Trophoblast cell (in vitro differentiated cells and primary cell): ENCODE measurements around the gene DLL3.
A peak's percentile ranks its signal among the peaks of the same experiment; 100 is the strongest.

ENCODE experiments used
- DNase-seq, 2 donors: peaks; one replicate each; pipeline ENCODE4 v3.0.0-alpha.2; 2016
- H2AFZ ChIP-seq: 2 replicates; pipeline ENCODE4 v1.6.1; 2013; ENCODE audit warnings: low read length, moderate library complexity, mild to moderate bottlenecking; ENCODE audit not compliant: insufficient read depth, poor library complexity
- H2AK5ac ChIP-seq: 2 replicates; pipeline ENCODE4 v1.6.1; 2013; ENCODE audit warnings: mild to moderate bottlenecking, low read length
- H2BK120ac ChIP-seq: 2 replicates; pipeline ENCODE4 v1.6.1; 2013; ENCODE audit warnings: low read length, mild to moderate bottlenecking, moderate library complexity; ENCODE audit not compliant: insufficient read depth, poor library complexity
- H2BK12ac ChIP-seq: 2 replicates; pipeline ENCODE4 v1.6.1; 2013; ENCODE audit warnings: mild to moderate bottlenecking, low read length, moderate library complexity
- H2BK5ac ChIP-seq: 2 replicates; pipeline ENCODE4 v1.6.1; 2013; ENCODE audit warnings: low read length, low read depth, moderate library complexity, mild to moderate bottlenecking; ENCODE audit not compliant: poor library complexity
- H3K14ac ChIP-seq: 2 replicates; pipeline ENCODE4 v1.6.1; 2013; ENCODE audit warnings: mild to moderate bottlenecking, low read length
- H3K18ac ChIP-seq: 2 replicates; pipeline ENCODE4 v1.6.1; 2013; ENCODE audit warnings: mild to moderate bottlenecking, low read length
- H3K23ac ChIP-seq: 2 replicates; pipeline ENCODE4 v1.6.1; 2013; ENCODE audit warnings: low read length
- H3K27ac ChIP-seq: 2 replicates; pipeline ENCODE4 v1.5.1; 2013; ENCODE audit warnings: low read depth, mild to moderate bottlenecking, inconsistent platforms, low read length, moderate library complexity
- H3K27me3 ChIP-seq: 2 replicates; pipeline ENCODE4 v1.6.1; 2013; ENCODE audit warnings: inconsistent platforms, mild to moderate bottlenecking, low read length, moderate library complexity; ENCODE audit not compliant: insufficient read depth
- H3K36me3 ChIP-seq, 2 experiments: 1 replicate in 1 of 2; 2 replicates in 1 of 2; pipeline ENCODE4 v1.6.1; 2013; ENCODE audit warnings: low read length in 2 of 2, mild to moderate bottlenecking in 2 of 2, moderate library complexity in 1 of 2; ENCODE audit not compliant: insufficient read depth in 2 of 2, control insufficient read depth in 1 of 2
- H3K4ac ChIP-seq: 2 replicates; pipeline ENCODE4 v1.6.1; 2013; ENCODE audit warnings: low read depth, mild to moderate bottlenecking, low read length, moderate library complexity
- H3K4me1 ChIP-seq, 2 experiments: 1 replicate in 1 of 2; 2 replicates in 1 of 2; pipeline ENCODE4 v1.6.1; 2013; ENCODE audit warnings: low read length in 2 of 2, mild to moderate bottlenecking in 2 of 2, moderate library complexity in 1 of 2; ENCODE audit not compliant: insufficient read depth in 2 of 2, control insufficient read depth in 1 of 2
- H3K4me2 ChIP-seq: 2 replicates; pipeline ENCODE4 v1.6.1; 2013; ENCODE audit warnings: inconsistent platforms, mild to moderate bottlenecking, low read length, moderate library complexity
- H3K4me3 ChIP-seq: 2 replicates; pipeline ENCODE4 v1.5.1; 2013; ENCODE audit warnings: mild to moderate bottlenecking, low read depth, low read length, inconsistent platforms
- H3K79me1 ChIP-seq: one replicate; pipeline ENCODE4 v1.6.1; 2013; ENCODE audit warnings: low read length
- H3K79me2 ChIP-seq: 2 replicates; pipeline ENCODE4 v1.6.1; 2013; ENCODE audit warnings: low read length, mild to moderate bottlenecking; ENCODE audit not compliant: control insufficient read depth, insufficient read depth, poor library complexity
- H3K9ac ChIP-seq: 2 replicates; pipeline ENCODE4 v1.6.1; 2013; ENCODE audit warnings: mild to moderate bottlenecking, low read length
- H3K9me3 ChIP-seq: 2 replicates; pipeline ENCODE4 v1.6.1; 2013; ENCODE audit warnings: low read depth, mild to moderate bottlenecking, control low read depth, inconsistent platforms, low read length; ENCODE audit not compliant: insufficient read depth
- H4K12ac ChIP-seq: 2 replicates; pipeline ENCODE4 v1.6.1; 2013; ENCODE audit warnings: low read depth, mild to moderate bottlenecking, low read length, moderate library complexity
- H4K8ac ChIP-seq: 2 replicates; pipeline ENCODE4 v1.6.1; 2013; ENCODE audit warnings: low read depth, mild to moderate bottlenecking, low read length, moderate library complexity
- H4K91ac ChIP-seq: one replicate; pipeline ENCODE4 v1.6.1; 2013; ENCODE audit warnings: low read depth, mild to moderate bottlenecking, low read length, moderate library complexity
- WGBS: extraction: QIAGEN DNeasy Blood & Tissue Kit; methylation state at CpG from one replicate; pipeline ENCODE4 v1.1.7; 2013; ENCODE audit warnings: missing lambda C conversion rate; ENCODE audit not compliant: insufficient read length, insufficient coverage; ENCODE audit errors: extremely low coverage; 5-methylcytosine and 5-hydroxymethylcytosine counted together

Gene DLL3

GRCh38 chr19:39512988-39513387 lies 14.2 kb downstream of the DLL3 start:
- Histone ChIP-seq H3K4me3 (no peak overlapping the region), H2BK12ac (no peak overlapping the region), H4K91ac (no peak overlapping the region), H3K79me1 (peaks cover 13% of the 10 kb centered on the region), H2AK5ac (no peak overlapping the region), H4K8ac (no peak overlapping the region), H3K79me2 (peaks cover 11% of the 10 kb centered on the region), H2AFZ (no peak overlapping the region), H3K4me1 (peaks cover 2 to 12% of the 10 kb centered on the region in 2 experiments), H3K14ac (no peak overlapping the region), H3K9ac (no peak overlapping the region), H3K27me3 (peaks cover 17% of the 10 kb centered on the region), H3K4ac (no peak overlapping the region), H4K12ac (no peak overlapping the region), H3K4me2 (no peak overlapping the region), H3K27ac (no peak overlapping the region), H2BK5ac (no peak overlapping the region), H3K36me3 (no peaks in the 10 kb centered on the region), H3K18ac (no peak overlapping the region), H3K23ac (no peak overlapping the region), H2BK120ac (no peak overlapping the region), H3K9me3 (peaks cover 2% of the 10 kb centered on the region)
- DNase-seq, result no peak
- WGBS, result no CpG with 5 or more reads among the region's 2 CpGs

DNA sequence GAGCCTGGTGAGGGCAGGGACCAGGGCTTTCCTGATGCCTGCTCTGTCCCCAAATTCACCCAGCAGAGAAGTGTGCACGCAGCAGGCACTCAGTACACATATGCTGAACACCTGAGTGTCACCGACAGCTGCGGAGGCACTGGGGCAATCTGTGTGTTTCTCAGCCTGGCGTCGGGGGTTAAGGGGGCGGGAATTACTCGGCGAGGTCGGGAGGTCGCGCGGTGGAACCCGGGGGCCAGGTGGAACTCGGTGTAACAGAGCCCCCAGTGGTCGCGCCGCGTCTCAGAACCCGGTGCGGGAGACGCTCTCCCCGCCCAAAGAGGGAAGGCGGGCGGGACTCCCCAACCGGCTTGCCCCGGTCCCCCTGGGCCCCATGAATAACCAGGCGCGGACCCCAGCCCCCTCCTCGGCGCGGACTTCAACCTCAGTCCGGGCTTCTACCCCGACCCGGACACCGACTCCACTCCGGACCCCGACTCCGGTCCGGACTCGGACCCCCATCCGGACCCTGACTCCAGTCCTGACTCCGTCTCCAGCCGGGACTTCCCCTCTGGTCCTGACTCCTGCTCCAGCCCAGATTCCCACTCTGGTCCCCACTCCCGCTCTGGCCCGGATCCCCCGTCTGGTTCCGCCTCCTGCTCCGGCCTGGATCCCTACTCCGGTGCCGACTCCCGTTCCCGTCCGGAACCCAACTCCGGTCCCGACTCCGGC lies 16.2 kb downstream of the DLL3 start, which contains the start of gene SELENOV:
Gene SELENOV (plus strand): TSS at position 300 of the 711 bp plus-strand sequence. CDS start 74 bp downstream, at position 374.
- peak within 1 kb of the TSS; percentile 73 for H3K4me3 ChIP-seq
- peaks cover 5 to 23% of the 10 kb centered on the region in 2 experiments for H3K4me1 ChIP-seq
- peak within 1 kb of the TSS; percentile 55 for H2BK120ac ChIP-seq
- H3K18ac ChIP-seq, result peak within 1 kb of the TSS; percentile 95
- no CpG with 5 or more reads among the region's 56 CpGs for WGBS
- no peak for DNase-seq
- H3K79me2 ChIP-seq, result peaks cover 11% of the 10 kb centered on the region
- H2BK12ac ChIP-seq, result peak within 1 kb of the TSS; percentile 46
- H3K4me2 ChIP-seq, result peak within 1 kb of the TSS; percentile 77
- H3K9me3 ChIP-seq, result peaks cover 2% of the 10 kb centered on the region
- peak within 1 kb of the TSS; percentile 66 for H4K8ac ChIP-seq
- H3K9ac ChIP-seq, result peak within 1 kb of the TSS; percentile 43
- peak within 1 kb of the TSS; percentile 51 for H2AFZ ChIP-seq
- peak within 1 kb of the TSS; percentile 42 for H2BK5ac ChIP-seq
- H3K4ac ChIP-seq, result peak within 1 kb of the TSS; percentile 52
- peak within 1 kb of the TSS; percentile 75 for H4K91ac ChIP-seq
- peak within 1 kb of the TSS; percentile 88 for H3K14ac ChIP-seq
- no peak within 1 kb of the TSS for H3K23ac ChIP-seq
- peak within 1 kb of the TSS; percentile 49 for H4K12ac ChIP-seq
- H3K79me1 ChIP-seq, result peaks cover 17% of the 10 kb centered on the region
- no peak within 1 kb of the TSS for H2AK5ac ChIP-seq
- H3K27ac ChIP-seq, result no peak within 1 kb of the TSS
- peaks cover 10% of the 10 kb centered on the region for H3K27me3 ChIP-seq
- H3K36me3 ChIP-seq, result no peaks in the 10 kb centered on the region

- Histone ChIP-seq H2AK5ac (no peak overlapping the region), H3K18ac (peak overlapping the region; percentile 95), H3K4ac (peak overlapping the region; percentile 52), H3K4me2 (peak overlapping the region; percentile 77), H4K91ac (peak overlapping the region; percentile 75), H3K79me2 (peaks cover 11% of the 10 kb centered on the region), H3K23ac (no peak overlapping the region), H3K4me1 (peaks cover 9 to 25% of the 10 kb centered on the region in 2 experiments), H3K27me3 (peaks cover 10% of the 10 kb centered on the region), H2BK12ac (peak overlapping the region; percentile 46), H4K12ac (peak overlapping the region; percentile 49), H3K9ac (peak overlapping the region; percentile 43), H3K36me3 (no peaks in the 10 kb centered on the region), H3K79me1 (peaks cover 18% of the 10 kb centered on the region), H3K27ac (no peak overlapping the region), H3K9me3 (peaks cover 2% of the 10 kb centered on the region), H2BK120ac (peak overlapping the region; percentile 55), H2BK5ac (peak overlapping the region; percentile 42), H4K8ac (peak overlapping the region; percentile 66), H3K14ac (peak overlapping the region; percentile 88), H3K4me3 (peak overlapping the region; percentile 73), H2AFZ (peak overlapping the region; percentile 51)
- no CpG with 5 or more reads among the region's 44 CpGs for WGBS
- DNase-seq, result no peak
These were observed 16.9 kb downstream of the DLL3 start for GRCh38 chr19:39515551-39516191.

DNA sequence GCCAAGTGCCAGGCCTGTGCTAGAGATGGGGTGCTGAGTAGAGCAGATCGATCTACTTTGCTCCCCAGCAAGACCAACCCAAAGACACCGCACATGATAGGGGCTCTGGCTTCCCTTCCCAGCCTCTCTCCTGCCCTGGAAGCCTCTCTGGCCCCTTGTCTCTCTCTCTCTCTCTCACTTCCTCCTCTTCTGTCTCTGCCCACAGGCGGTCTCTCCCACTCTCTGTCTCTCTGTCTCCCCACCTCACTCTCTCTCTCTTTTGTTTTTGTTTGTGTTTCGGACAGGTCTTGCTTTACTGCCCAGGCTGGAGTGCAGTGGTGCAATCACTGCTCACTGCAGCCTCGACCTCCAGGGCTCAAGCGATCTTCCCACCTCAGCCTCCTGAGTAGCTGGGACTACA lies 17.5 kb downstream of the DLL3 start:
- no CpG with 5 or more reads among the region's 6 CpGs for WGBS

More for the DNA sequence above, 17.5 kb downstream of the DLL3 start:
- peak overlapping the region; percentile 52 for H3K4ac ChIP-seq
- no peaks in the 10 kb centered on the region for H3K36me3 ChIP-seq
- H3K23ac ChIP-seq, result no peak overlapping the region
- H3K79me1 ChIP-seq, result peaks cover 18% of the 10 kb centered on the region
- peak overlapping the region; percentile 75 for H4K91ac ChIP-seq
- DNase-seq, result no peak
- peak overlapping the region; percentile 77 for H3K4me2 ChIP-seq
- H2BK120ac ChIP-seq, result peak overlapping the region; percentile 55
- peaks cover 10% of the 10 kb centered on the region for H3K27me3 ChIP-seq
- H3K18ac ChIP-seq, result peak overlapping the region; percentile 68
- peak overlapping the region; percentile 22 for H3K9ac ChIP-seq
- H2BK5ac ChIP-seq, result no peak overlapping the region
- H4K8ac ChIP-seq, result peak overlapping the region; percentile 66
- H3K27ac ChIP-seq, result no peak overlapping the region
- H4K12ac ChIP-seq, result peak overlapping the region; percentile 49
- no peak overlapping the region for H2AK5ac ChIP-seq
- peaks cover 11% of the 10 kb centered on the region for H3K79me2 ChIP-seq
- H3K9me3 ChIP-seq, result peaks cover 2% of the 10 kb centered on the region
- peaks cover 10 to 27% of the 10 kb centered on the region in 2 experiments for H3K4me1 ChIP-seq
- H3K4me3 ChIP-seq, result peak overlapping the region; percentile 73
- H2BK12ac ChIP-seq, result peak overlapping the region; percentile 54
- peak overlapping the region; percentile 35 for H3K14ac ChIP-seq
- H2AFZ ChIP-seq, result peak overlapping the region; percentile 51
